ENCODE measurements around the gene MLXIPL.
"Not testable (repeated sequence)": the region's sequence is repeated elsewhere in the genome, so short reads cannot be mapped to it uniquely, and the experiment has no call there.

The MLXIPL gene

DNA sequence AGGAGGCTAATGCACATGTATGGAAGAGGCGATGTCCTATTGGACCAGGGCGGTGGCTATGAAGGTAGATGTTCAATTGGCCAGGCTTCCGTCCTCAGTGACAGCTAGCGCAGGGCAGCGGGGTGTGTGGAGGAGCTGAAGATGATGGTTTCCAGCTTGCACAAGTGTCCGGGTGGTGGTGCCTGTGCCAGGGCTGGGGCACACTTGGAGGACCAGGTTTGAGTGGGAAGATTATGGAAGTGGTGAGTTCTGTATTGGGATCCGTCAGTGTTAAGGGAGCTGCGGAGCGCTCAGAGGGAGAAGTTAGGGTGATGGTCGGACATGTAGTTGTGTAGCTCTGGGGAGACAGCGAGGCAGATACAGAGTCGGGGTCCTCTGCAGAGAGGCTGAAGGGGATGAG lies 37.4 kb downstream of the MLXIPL start:
- H3K27ac ChIP-seq, result no peak overlapping the region

DNA sequence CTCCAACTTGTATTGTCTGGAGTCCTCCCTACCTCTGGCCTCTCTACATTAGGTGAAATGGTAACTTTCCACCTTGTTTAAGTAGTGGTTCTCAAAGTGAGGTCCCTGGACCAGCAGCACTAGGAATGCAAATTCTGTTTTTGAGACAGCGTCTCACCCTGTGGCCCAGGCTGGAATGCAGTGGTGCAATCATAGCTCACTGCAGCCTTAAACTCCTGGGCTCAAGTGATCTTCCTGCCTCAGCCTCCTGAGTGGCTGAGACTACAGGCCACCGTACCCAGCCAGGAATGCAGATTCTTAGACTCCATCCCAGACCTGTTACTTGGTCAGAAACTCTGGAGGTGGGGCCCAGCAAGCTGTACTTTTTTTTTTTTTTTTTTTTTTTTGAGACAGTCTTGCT lies 39.1 kb downstream of the MLXIPL start:
- no peak overlapping the region for H3K27ac ChIP-seq
- no peak for DNase-seq (ENCODE audit: low read depth, low spot score)

More for the DNA sequence above, 37.4 kb downstream of the MLXIPL start:
- DNase-seq (ENCODE audit: low read depth, low spot score), result no peak

DNA sequence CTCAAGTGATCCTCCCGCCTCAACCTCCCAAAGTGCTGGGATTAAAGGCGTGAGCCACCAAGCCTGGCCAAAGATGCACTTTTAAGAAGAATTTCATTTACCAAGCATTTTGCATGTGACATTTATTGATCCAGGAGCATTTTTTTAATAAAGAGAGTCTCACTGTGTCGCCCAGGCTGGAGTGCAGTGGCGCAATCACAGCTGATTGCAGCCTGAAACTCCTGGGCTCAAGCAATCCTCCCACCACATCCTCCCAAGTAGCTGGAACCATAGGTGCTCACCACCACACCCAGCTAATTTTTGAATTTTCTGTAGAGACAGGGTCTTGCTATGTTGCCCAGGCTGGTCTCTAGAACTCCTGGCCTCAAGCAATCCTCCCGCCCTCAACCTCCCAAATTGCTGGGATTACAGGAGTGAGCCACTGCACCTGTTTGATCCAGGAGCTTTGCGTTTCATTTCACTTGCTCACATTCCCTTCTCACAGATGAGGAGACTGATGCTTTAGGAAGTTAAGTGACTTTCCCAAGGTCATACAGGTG lies 41.6 kb downstream of the MLXIPL start:
- H3K27ac ChIP-seq, result no peak overlapping the region
- no peak for DNase-seq (ENCODE audit: low read depth, low spot score)

DNA sequence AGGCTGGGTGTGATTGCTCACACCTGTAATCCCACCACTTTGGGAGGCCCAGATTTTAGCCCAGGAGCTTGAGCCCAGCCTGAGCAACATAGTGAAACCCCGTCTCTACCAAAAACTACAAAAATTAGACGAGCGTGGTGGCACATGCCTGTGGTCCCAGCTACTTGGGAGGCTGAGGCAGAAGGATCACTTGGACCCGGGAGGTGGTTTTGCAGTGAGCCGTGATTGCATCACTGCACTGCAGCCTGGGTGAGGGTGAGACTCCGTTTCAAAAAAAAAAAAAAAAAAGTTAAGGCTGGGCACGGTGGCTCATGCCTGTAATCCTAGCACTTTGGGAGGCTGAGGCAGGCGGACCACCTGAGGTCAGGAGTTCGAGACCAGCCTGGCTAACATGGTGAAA lies 43.3 kb downstream of the MLXIPL start:
- not testable (repeated sequence) for DNase-seq (ENCODE audit: low read depth, low spot score); H3K27ac ChIP-seq

DNA sequence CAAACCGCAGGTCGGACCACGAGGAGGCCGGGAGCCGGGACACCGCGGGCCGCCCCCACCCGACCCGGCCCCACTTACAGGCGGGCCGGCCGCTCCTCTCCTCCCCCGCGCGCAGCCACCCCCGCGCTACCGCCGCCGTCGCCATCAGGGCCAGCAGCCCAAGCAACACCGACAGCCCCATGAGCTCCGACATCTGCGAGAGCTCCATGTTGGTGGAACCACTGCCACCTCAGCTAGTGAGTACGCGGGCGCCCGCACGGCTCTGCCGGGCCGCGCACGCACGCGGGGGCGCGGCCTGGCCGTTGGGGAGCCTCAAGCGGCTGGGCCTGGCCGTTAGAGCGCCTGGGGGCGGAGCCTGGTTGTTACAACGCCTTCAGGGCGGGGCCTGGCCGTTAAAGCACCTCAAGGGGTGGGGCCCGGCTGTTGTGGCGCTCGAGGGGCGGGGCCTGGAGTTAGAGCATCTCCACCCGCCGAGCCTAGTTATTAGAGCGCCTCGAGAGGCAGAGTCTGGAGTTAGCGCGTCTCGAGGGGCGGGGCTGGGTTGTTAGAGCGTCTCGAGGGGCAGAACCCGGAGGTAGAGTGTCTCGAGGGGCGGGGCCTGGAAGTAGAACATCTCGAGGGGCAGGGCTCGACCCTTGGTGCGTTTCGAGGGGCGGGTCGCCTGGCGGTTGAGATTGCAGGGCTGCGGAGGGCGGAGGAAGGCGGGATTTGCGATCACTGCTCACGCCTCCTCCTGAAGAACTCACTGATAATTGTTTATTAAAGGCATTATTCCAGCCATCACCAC lies 45.8 kb downstream of the MLXIPL start, which contains the start of gene TBL2:
TBL2 (minus strand) TSS at position 238 of the 787 bp plus-strand sequence; CDS start at position 208, 30 bp downstream.
- DNase-seq (ENCODE audit: low read depth, low spot score), result peak; percentile 85
- peak within 1 kb of the TSS; percentile 72 for H3K27ac ChIP-seq

DNA sequence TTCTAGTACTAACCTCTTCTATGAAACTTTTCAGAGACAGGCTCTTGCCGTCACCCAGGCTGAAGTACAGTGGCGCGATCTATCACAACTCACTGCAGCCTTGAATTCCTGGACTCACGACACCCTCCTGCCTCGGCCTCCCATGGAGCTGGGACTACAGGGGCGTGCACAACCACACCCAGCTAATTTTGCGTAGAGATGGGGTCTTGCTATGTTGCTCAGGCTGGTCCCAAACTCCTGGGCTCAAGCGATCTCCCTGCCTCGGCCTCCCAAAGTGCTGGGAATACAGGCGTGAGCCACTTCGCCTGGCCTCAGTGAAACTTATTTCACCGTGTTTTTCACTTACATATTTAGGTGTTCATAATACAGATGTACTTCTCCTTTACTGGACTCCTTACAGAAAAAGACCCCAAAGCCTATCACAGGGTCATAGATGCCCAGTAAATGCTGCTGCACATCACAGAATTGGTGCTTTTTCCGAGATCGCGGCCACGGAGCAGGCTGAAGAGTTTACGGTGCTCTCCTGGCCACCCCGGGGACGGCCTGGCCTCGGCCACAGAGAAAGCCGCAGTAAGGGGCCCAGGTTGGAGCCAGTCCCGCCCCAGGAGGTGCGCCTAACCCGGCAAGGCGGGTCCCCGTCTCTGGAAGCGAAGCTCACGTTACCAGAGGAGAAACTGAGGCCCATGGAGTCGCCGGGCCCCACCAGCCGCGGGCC lies 46.5 kb downstream of the MLXIPL start:
- DNase-seq (ENCODE audit: low read depth, low spot score), result no peak

DNA sequence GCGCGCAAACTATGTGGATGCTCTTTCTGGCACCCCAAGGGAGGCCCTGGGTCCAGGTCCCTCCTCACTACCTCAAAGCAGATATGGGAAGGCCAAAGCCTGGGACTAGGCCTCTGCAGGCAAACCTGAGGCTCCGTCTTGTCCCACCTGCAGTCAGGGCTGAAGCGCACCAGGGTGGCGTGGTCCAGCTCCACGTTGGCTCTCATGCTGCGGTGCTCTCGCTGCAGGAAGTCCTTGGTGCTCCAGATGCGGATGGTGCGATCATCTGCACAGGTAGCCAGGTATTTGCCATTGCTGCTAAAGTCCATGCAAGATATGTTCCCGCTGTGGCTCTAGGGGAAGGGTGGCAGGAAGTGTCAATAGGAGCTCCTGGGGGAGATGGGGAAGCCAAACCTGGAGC lies 50.5 kb downstream of the MLXIPL start:
- no peak for DNase-seq (ENCODE audit: low read depth, low spot score)

More for the DNA sequence above, 46.5 kb downstream of the MLXIPL start:
- H3K27ac ChIP-seq, result peak overlapping the region; percentile 72

DNA sequence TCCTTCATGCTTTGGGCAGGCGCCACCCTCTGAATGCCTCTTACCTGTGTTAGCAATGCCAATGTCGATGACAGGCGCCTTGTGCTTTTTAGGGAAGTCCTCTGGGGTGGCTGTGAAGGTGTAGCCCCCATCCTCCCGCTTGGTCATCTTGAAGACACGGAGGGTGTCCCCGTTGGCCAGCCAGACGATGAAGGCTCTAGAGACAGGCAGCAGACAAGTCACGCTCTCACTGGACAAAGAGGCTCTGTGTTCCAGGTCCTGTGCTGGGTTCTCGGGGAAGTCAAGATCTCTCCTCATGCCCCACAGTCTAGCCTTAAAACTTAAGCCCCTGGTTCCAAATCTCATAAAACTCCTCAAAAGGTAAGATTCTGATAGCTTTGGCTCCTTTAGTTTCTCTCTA lies 51.0 kb downstream of the MLXIPL start:
- no peak overlapping the region for H3K27ac ChIP-seq
- DNase-seq (ENCODE audit: low read depth, low spot score), result no peak

More for the DNA sequence above, 50.5 kb downstream of the MLXIPL start:
- H3K27ac ChIP-seq, result no peak overlapping the region

DNA sequence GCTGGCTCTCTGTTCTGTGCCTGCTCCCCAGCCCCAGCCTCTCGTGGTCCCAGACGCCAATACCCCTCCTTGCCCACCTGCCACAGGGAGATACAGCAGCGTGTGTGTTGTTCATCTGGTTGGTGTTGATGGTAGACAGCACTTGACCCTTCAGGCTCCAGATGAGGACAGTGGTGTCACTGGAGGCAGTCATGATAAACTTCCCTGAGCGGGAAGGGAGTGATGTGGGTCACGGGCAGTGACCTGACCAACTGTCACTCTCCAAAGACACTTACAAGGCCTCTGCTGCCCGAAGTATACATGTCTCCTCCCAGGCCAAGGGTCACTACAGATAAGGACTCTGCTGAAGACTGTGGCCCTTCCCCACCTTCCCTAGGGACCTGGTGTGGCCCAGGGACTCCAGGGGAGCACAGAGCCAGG lies 51.5 kb downstream of the MLXIPL start:
- DNase-seq (ENCODE audit: low read depth, low spot score), result no peak
- H3K27ac ChIP-seq, result no peak overlapping the region

DNA sequence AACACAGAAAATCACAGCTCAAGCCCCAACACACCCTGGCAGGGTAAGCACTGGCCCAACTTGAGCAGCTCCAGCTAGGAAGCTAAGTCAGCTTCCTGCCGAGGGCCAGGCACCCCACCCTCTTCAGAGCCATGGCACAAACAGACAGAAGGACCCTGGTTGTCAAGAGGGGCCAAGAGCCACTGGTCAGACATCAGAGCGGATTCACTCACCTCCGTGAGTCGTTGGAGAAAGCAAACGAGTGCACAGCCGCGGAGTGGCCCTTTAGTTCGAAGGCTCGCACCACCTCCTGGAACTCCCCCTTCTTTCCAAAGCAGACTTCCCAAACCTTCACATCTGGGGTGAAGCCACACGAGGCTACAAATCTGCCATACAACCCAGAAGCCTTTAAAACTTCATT lies 53.3 kb downstream of the MLXIPL start:
- DNase-seq (ENCODE audit: low read depth, low spot score), result no peak
- H3K27ac ChIP-seq, result no peak overlapping the region

DNA sequence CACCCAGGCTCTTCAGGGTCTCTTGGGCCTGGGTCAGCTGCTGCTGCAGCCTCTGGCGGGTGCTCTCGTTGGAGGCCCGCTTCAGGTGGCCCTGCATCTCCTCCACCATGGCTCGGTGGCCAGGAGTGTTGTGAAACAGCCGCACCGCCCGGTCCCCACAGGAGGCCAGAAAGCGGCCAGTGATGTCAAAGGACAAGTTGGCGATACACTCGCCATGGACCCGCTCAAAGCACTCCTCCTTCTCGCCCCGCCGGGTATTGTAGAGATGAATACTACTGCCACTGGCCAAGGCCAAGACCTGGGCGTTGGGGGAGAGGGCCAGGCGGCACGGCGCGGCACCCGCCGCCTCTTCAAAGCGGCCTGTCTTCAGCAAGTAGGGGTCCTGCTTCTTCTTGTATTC lies 53.8 kb downstream of the MLXIPL start:
- no peak for DNase-seq (ENCODE audit: low read depth, low spot score)
- no peak overlapping the region for H3K27ac ChIP-seq

DNA sequence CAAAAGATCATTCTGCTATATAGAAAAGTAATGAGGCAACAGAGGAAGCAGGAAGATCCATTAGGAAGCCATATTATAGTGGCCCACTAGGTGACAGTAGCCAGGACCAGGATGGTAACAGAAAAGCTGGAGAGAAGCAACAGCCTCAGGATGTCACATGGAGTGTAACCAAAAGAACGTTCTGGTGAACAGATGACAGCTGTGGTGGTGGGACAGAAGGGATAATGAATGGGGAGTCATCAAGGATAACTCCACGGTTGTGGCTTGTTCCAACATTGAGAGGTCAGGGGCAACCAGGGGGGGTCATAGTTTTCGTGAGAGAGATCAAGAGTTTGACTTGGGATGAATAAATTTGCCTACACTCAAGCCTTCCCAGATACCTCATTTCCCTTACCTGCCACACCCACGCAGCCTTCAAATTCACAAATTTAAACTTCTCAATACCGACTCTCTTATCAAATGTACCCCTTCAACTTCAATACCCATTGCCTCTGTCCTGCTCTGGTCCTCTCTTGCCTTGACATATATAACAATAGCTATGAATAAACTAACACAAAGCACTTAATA lies 55.2 kb downstream of the MLXIPL start:
- H3K27ac ChIP-seq, result no peak overlapping the region
- DNase-seq (ENCODE audit: low read depth, low spot score), result no peak

DNA sequence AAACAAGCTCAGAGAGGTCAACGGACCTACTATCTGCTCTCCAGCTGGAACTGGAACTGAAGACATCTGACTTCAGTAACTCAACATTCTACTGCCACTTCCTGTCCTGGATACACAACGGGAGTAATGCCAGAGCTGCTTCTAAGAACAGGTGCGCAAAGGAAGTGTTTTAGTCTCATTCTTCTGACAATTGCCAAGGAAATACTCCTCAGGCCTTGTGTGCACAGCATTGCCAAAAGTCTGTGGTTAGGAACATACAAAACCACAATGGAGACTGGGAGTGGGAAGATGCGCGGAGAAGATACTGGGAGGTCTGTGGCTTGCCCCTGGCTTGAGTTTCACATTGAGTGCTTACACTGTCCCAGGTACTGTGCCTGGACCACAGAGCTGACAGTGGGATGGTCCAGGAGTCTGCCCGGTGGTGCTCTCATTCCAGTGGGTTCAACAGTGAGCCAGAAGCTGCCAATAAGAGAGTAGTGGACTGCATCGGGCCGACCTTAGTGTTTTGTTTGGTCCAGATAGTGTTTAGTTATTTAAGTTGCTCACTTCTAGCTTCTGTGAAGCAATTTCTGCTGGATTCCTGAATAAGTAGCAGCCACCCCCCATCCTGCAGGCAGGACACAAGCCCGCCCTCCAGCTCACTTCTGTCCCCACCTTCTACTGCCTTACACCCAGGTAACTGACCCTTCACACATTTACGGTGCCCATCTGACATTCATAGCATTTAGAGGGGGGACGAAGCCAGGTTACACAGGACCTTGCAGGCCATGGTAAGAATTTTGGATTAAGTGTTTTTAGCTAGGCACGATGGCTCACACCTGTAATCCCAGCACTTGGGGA lies 56.3 kb downstream of the MLXIPL start:
- no peak overlapping the region for H3K27ac ChIP-seq
- DNase-seq (ENCODE audit: low read depth, low spot score), result no peak

DNA sequence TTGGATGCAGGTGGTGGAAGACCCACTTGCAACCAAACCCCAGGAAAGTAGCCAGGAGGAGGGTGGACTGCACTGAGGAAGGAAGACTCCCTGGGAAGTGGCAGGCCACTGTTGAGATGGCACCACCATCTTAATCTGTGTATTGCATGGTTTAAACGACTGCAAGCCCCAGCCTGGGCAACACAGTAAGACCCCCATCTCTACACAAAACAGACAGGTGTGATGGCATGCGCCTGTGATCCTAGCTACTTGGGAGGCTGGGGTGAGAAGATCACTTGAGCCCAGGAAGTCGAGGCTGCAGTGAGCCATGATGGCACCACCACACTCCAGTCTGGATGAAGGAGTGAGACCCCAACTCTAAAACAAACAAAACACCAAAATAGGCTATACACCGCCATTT lies 57.2 kb downstream of the MLXIPL start:
- no peak for DNase-seq (ENCODE audit: low read depth, low spot score)
- no peak overlapping the region for H3K27ac ChIP-seq

DNA sequence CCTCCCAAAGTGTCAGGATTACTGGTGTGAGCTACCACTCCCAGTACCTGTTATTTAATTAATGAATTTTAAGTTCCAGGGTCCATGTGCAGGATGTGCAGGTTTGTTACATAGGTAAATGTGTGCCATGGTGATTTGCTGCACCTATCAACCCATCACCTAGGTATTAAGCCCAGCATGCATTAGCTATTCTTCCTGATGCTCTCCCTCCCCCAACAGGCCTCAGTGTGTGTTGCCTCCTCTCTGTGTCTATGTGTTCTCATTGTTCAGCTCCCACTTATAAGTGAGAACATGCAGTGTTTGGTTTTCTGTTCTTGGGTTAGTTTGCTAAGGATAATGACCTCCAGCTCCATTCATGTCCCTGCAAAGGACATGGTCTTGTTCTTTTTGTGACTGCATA lies 57.9 kb downstream of the MLXIPL start:
- not testable (repeated sequence) for H3K27ac ChIP-seq; DNase-seq (ENCODE audit: low read depth, low spot score)

DNA sequence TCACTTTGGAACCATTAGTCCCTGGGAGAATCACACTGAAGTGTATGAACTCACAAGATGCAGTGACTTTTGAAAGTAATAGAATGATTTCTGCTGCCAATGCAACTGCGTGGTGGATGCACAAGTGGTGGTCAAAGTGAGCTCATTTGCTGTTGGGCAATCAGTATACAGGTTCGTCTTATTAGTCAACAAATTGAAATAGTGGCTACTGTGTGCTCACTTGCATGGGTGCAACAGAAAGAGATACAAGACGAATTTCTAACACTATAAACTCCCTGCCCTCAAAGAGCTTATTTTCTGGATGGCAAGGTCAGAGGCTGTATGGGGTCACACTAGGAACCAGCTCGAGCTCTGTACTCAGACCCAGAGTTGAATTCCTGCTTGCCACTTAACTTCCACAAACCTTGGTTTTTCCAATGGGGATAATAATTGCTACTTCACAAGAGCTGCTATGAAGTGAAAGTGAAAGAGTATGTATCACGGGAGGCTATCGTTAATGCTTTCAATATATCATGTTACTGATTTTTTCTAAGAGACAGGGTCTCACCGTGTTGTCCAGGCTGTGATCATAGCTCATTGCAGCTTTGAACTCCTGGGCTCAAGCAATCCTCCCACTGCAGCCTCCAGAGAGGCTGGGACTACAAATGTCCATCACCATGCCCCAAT lies 58.5 kb downstream of the MLXIPL start:
- H3K27ac ChIP-seq, result no peak overlapping the region
- no peak for DNase-seq (ENCODE audit: low read depth, low spot score)

DNA sequence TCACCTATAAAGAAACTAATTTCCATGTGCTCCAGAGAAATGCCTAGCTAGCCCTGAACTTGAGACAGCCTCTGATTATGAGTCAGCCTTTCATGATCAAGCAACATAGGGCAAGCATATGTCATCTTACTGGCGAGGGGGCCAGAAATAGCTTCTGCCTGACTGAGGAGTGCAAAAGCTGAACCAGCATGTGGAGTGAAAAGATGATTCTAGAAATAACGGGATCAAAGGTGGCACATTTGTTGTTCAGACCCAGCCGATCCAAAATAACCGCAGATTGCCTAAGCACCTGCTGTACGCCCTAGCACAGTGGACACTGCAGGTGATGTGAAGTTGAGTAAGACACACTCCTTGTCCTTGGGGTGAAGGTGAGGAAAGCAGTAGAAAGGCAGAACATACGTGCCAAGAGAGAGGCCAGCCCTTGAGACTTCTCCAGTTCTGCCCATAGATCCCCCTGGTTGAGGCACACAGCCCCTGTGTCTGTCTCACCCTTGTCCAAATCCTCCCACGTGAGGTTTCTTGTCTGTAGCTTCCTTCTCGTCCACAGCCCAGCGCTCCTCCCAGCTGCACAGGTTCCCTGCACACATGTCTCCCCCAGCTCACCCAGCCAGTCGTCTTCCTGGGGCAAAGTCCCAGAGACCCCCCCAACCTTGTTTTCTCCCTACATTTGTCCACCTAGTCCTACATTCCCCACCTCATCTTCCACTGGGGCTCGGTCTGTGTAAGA lies 64.0 kb downstream of the MLXIPL start:
- DNase-seq (ENCODE audit: low read depth, low spot score), result peak; percentile 51
- H3K27ac ChIP-seq, result no peak overlapping the region

DNA sequence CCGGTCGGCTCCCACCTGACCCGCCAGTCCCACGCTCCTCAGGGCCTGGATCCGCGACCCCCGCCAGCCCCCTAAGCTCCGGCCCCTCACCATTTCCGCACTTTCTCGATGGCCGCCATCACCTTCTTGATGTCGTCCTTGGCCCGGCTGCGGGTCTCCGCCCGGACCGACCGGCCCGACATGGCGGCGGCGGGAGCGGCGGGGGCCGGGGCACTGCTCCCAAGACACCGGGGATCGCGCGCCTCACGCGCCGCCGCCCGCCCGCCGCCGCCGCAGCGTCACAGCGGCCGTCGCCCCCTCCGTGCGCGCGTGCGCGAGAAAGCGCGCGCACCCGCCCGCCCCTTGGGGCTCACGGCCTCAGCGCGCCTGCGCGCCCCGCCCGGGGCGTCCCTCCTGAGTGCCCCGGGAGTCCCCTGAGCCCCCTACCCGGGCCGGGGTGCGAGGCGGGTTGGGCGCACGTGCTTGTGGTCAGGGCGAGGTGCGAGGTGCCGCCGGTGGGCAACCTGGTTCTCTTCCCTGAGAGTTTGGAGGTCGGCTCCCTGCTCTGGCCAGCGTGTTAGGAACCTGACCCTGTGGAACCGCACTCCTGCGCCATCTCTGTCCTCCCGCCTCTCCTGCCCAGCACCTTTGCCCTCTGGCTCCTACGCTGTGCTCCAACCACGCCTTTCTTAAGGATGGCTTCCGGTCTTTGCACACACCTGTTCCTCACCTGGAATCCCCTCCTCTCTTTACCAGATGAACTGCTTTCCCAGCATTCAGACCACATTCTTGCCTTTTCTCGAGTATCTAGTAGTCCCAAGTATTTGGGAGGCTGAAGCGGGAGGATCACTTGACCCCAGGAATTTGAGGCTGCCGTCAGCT lies 66.7 kb downstream of the MLXIPL start, which contains the start of gene BCL7B:
BCL7B (minus strand) TSS at position 294 of the 861 bp plus-strand sequence; CDS start at position 182, 112 bp downstream.
- DNase-seq (ENCODE audit: low read depth, low spot score), result no peak

More for the DNA sequence above, 66.7 kb downstream of the MLXIPL start, which contains the start of gene BCL7B:
- peak within 1 kb of the TSS; percentile 97 for H3K27ac ChIP-seq
